HCT116 (cell line): Measurements from ENCODE around the gene MCF2L. TPM values are rescaled to one million over a fixed set of nuclear protein-coding genes. Genes with fewer than 3 reads are reported as not detected.

Source experiments
- ATAC-seq: fragments of 200-7000 bp; cut with Tn5 transposase; 2 replicates; pipeline ENCODE4 v1.9.1; 2020; ENCODE audit warnings: mild to moderate bottlenecking, moderate library complexity
- BruUV-seq: library from RNA; stranded (reverse); fragments of 400-500 nt; replicated peaks from 2 replicates; lab custom pipeline; 2021; lab: Mats Ljungman, UMichigan
- CTCF ChIA-PET: fragments of 300-600 bp; sonication (Branson Sonifier 250); formaldehyde crosslinking; loops from one replicate; lab custom pipeline; 2021; ENCODE audit warnings: antibody characterized with exemption; lab: Charles Lee
- POLR2A ChIA-PET: fragments of 300-600, 350-600 bp; sonication (Branson Sonifier 250); formaldehyde crosslinking; loops from one replicate; lab custom pipeline; 2021; ENCODE audit warnings: antibody characterized with exemption; lab: Charles Lee
- RAD21 ChIA-PET, 2 experiments: fragments of 300-600 bp; sonication (Branson Sonifier 250); formaldehyde crosslinking; loops; one replicate each; lab custom pipeline; 2023; ENCODE audit warnings: low total read pairs in 2 of 2; ENCODE audit not compliant: uncharacterized antibody in 2 of 2, unreplicated experiment in 2 of 2, low non-redundant PET in 1 of 2; lab: Charles Lee
- DNase-seq: peaks from one replicate; pipeline ENCODE4 v3.0.0-alpha.2; 2010; ENCODE audit warnings: low read depth, low spot score
- H2AFZ ChIP-seq: fragments of 200-600 bp; shearing (Covaris generic), sonication (generic); 2 replicates; pipeline ENCODE4 v1.6.1; 2017; ENCODE audit warnings: low read depth, mixed run types, mixed read lengths, antibody characterized with exemption, low read length; ENCODE audit not compliant: poor library complexity, severe bottlenecking
- H3K27ac ChIP-seq: 2 replicates; pipeline ENCODE4 v1.5.1; 2012; ENCODE audit warnings: low read depth, low read length
- H3K27me3 ChIP-seq: fragments of 200-600 bp; sonication (generic); 2 replicates; pipeline ENCODE4 v1.6.1; 2016; ENCODE audit warnings: mixed run types, low read length, mixed read lengths; ENCODE audit not compliant: insufficient read depth
- H3K36me3 ChIP-seq, 2 experiments: fragments of 200-500 bp in 1 of 2; fragments of 200-600 bp in 1 of 2; sonication (Bioruptor generic) in 1 of 2; sonication (generic) in 1 of 2; 2 replicates each; pipeline versions ENCODE4 v1.5.1 to v1.6.1; 2014 to 2016; ENCODE audit warnings: low read length in 2 of 2, inconsistent platforms in 1 of 2, mixed read lengths in 1 of 2, mixed run types in 1 of 2; ENCODE audit not compliant: insufficient read depth in 2 of 2, control insufficient read depth in 1 of 2
- H3K4me1 ChIP-seq, 2 experiments: fragments of 200-600 bp in 1 of 2; sonication (generic) in 1 of 2; 2 replicates each; pipeline versions ENCODE4 v1.5.1 to v1.6.1; 2012 to 2017; ENCODE audit warnings: low read length in 2 of 2, inconsistent platforms in 1 of 2, mild to moderate bottlenecking in 1 of 2, mixed read lengths in 1 of 2, mixed run types in 1 of 2, moderate library complexity in 1 of 2; ENCODE audit not compliant: insufficient read depth in 2 of 2, control insufficient read depth in 1 of 2
- H3K4me2 ChIP-seq: fragments of 200-600 bp; sonication (generic); 2 replicates; pipeline ENCODE4 v1.6.1; 2017; ENCODE audit warnings: mixed run types, low read length, mixed read lengths
- H3K4me3 ChIP-seq, 2 experiments: fragments of 200-600 bp in 1 of 2; sonication (generic) in 1 of 2; replicated peaks in 1 of 2; 2 replicates each; pipeline ENCODE4 v1.5.1; 2011 to 2016; ENCODE audit warnings: low read length in 2 of 2, control low read depth in 1 of 2, low read depth in 1 of 2, mild to moderate bottlenecking in 1 of 2, mixed read lengths in 1 of 2, mixed run types in 1 of 2
- H3K79me2 ChIP-seq: fragments of 200-600 bp; sonication (generic); 2 replicates; pipeline ENCODE4 v1.6.1; 2017; ENCODE audit warnings: mild to moderate bottlenecking, mixed run types, low read length, moderate library complexity, mixed read lengths; ENCODE audit not compliant: insufficient read depth
- H3K9ac ChIP-seq: fragments of 200-600 bp; sonication (generic); 2 replicates; pipeline ENCODE4 v1.6.1; 2016; ENCODE audit warnings: low read length, mixed read lengths
- H3K9me2 ChIP-seq: fragments of 200-600 bp; sonication (generic), shearing (Covaris generic); 2 replicates; pipeline ENCODE4 v1.6.1; 2017; ENCODE audit warnings: mixed run types, mild to moderate bottlenecking, moderate library complexity; ENCODE audit not compliant: insufficient read depth
- H3K9me3 ChIP-seq, 2 experiments: fragments of 200-500 bp in 1 of 2; fragments of 200-600 bp in 1 of 2; sonication (Bioruptor generic) in 1 of 2; sonication (generic) in 1 of 2; 2 replicates each; pipeline ENCODE4 v1.6.1; 2014 to 2017; ENCODE audit warnings: low read length in 2 of 2, mixed read lengths in 2 of 2, inconsistent platforms in 1 of 2, low read depth in 1 of 2, mild to moderate bottlenecking in 1 of 2, mixed run types in 1 of 2, moderate library complexity in 1 of 2; ENCODE audit not compliant: control insufficient read depth in 1 of 2, insufficient read depth in 1 of 2
- H4K20me1 ChIP-seq: fragments of 200-600 bp; sonication (generic), shearing (Covaris generic); 2 replicates; pipeline ENCODE4 v1.6.1; 2017; ENCODE audit warnings: mixed run types, mild to moderate bottlenecking, moderate library complexity; ENCODE audit not compliant: insufficient read depth
- ATF3 ChIP-seq: IDR thresholded peaks from 2 replicates; pipeline ENCODE4 v1.6.1; 2012
- CEBPB ChIP-seq: IDR thresholded peaks from 2 replicates; pipeline ENCODE4 v1.6.1; 2012; ENCODE audit warnings: low read depth
- EGR1 ChIP-seq: IDR thresholded peaks from 2 replicates; pipeline ENCODE4 v1.6.1; 2012; ENCODE audit warnings: low read depth
- ELF1 ChIP-seq: IDR thresholded peaks from 2 replicates; pipeline ENCODE4 v1.6.1; 2012; ENCODE audit warnings: low read depth, borderline replicate concordance
- EZH2 ChIP-seq: fragments of 200-600 bp; sonication (generic); IDR thresholded peaks from 2 replicates; pipeline ENCODE4 v1.6.1; 2017; ENCODE audit warnings: antibody characterized with exemption, mixed run types
- FOSL1 ChIP-seq: IDR thresholded peaks from 2 replicates; pipeline ENCODE4 v1.6.1; 2012; ENCODE audit warnings: low read depth
- MAX ChIP-seq: IDR thresholded peaks from 2 replicates; pipeline ENCODE4 v1.6.1; 2012
- SIN3A ChIP-seq: IDR thresholded peaks from 2 replicates; pipeline ENCODE4 v1.6.1; 2012; ENCODE audit warnings: low read depth
- TCF7L2 ChIP-seq: IDR thresholded peaks from 2 replicates; pipeline ENCODE4 v1.7.0; 2011; ENCODE audit warnings: borderline replicate concordance, inconsistent platforms; ENCODE audit not compliant: insufficient read depth, insufficient read length; ENCODE audit errors: extremely low read depth
- ZFX ChIP-seq: fragments of 450-650 bp; IDR thresholded peaks from 2 replicates; pipeline ENCODE4 v1.6.1; 2017
- ZNF274 ChIP-seq: fragments of 200-500 bp; sonication (Bioruptor generic); IDR thresholded peaks from 2 replicates; pipeline ENCODE4 v1.6.1; 2014; ENCODE audit warnings: mild to moderate bottlenecking, low read depth, low read length, inconsistent platforms
- intact Hi-C: fragments of 100-400 bp; cut with micrococcal nuclease; formaldehyde crosslinking; loops from 2 replicates; pipeline ENCODE4 v1.10.0; 2022
- total RNA-seq: library from RNA; stranded (reverse); gene quantifications from one replicate; pipeline ENCODE4 v1.2.1, GENCODE V29; 2021; ENCODE audit not compliant: unreplicated experiment
- TF ChIP-seq, protein P1 (sequence below): IDR thresholded peaks from 2 replicates; pipeline ENCODE4 v1.6.1; 2012; ENCODE audit warnings: low read depth

The MCF2L gene
- total RNA-seq, 1 experiment from 2014 or later, result 19.3 TPM

- no peak for TF ChIP-seq ELF1
- TF ChIP-seq SIN3A, result no peak
Observed at GRCh38 chr13:113143466-113144254, 174.6 kb downstream of the MCF2L start (continued).

DNA sequence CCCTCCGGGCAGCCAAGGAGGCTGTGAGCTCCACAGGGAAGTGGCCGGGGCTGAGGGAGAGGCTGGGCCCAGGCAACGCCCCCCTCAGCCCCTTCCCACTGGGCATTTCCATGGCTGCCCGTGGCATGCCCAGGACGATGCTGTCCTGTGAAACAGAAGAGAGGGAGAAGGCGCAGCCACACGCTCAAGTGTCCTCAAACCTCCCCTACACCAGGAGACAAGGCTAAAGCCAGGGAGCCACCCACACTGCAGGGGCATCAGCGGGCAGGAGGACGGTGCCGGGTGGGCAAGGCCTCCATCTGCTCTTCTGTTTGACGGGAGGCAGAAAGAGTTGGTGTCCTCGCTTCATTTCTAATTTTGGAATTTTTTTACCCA, 175.2 kb downstream of the MCF2L start:
- no peak overlapping the region for H3K9ac ChIP-seq
- no peaks in the 10 kb centered on the region for H3K27me3 ChIP-seq
- intact Hi-C loops, result no loop called here
- H2AFZ ChIP-seq, result no peak overlapping the region
- H3K36me3 ChIP-seq, result no peaks in the 10 kb centered on the region
- no TSS peak for BruUV-seq
- no peaks in the 10 kb centered on the region for H3K4me1 ChIP-seq
- no peaks in the 10 kb centered on the region for H3K9me3 ChIP-seq
- H3K27ac ChIP-seq, result no peak overlapping the region
- TF ChIP-seq ZFX (no peak), ZNF274 (no peak), MAX (no peak), ATF3 (no peak), CEBPB (no peak), SIN3A (no peak), TCF7L2 (no peak), EZH2 (no peak), EGR1 (no peak), ELF1 (no peak), FOSL1 (no peak)
- TF ChIP-seq, protein P1, sequence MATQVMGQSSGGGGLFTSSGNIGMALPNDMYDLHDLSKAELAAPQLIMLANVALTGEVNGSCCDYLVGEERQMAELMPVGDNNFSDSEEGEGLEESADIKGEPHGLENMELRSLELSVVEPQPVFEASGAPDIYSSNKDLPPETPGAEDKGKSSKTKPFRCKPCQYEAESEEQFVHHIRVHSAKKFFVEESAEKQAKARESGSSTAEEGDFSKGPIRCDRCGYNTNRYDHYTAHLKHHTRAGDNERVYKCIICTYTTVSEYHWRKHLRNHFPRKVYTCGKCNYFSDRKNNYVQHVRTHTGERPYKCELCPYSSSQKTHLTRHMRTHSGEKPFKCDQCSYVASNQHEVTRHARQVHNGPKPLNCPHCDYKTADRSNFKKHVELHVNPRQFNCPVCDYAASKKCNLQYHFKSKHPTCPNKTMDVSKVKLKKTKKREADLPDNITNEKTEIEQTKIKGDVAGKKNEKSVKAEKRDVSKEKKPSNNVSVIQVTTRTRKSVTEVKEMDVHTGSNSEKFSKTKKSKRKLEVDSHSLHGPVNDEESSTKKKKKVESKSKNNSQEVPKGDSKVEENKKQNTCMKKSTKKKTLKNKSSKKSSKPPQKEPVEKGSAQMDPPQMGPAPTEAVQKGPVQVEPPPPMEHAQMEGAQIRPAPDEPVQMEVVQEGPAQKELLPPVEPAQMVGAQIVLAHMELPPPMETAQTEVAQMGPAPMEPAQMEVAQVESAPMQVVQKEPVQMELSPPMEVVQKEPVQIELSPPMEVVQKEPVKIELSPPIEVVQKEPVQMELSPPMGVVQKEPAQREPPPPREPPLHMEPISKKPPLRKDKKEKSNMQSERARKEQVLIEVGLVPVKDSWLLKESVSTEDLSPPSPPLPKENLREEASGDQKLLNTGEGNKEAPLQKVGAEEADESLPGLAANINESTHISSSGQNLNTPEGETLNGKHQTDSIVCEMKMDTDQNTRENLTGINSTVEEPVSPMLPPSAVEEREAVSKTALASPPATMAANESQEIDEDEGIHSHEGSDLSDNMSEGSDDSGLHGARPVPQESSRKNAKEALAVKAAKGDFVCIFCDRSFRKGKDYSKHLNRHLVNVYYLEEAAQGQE, result no peak
- no peaks in the 10 kb centered on the region for H3K79me2 ChIP-seq
- H3K4me3 ChIP-seq, result no peak overlapping the region
- no peaks in the 10 kb centered on the region for H3K9me2 ChIP-seq
- no peaks in the 10 kb centered on the region for H4K20me1 ChIP-seq
- no peak for ATAC-seq
- DNase-seq, result no peak
- CTCF ChIA-PET, result no interaction called here
- RAD21 ChIA-PET, result no interaction called here
- no peak overlapping the region for H3K4me2 ChIP-seq
- POLR2A ChIA-PET, result no interaction called here
